A673 (cell line): ENCODE results near the gene SH3GL3. TPM values are rescaled to one million over a fixed set of nuclear protein-coding genes. Genes with fewer than 3 reads are reported as not detected.

Source experiments
- BruUV-seq: library from RNA; stranded (reverse); fragments of 400-500 nt; replicated peaks from 2 replicates; lab custom pipeline; 2021; lab: Mats Ljungman, UMichigan
- CTCF ChIA-PET: fragments of 300-600 bp; sonication (Branson Sonifier 250); formaldehyde crosslinking; loops from one replicate; lab custom pipeline; 2022; ENCODE audit warnings: antibody characterized with exemption; lab: Charles Lee
- POLR2A ChIA-PET: fragments of 300-600 bp; sonication (Branson Sonifier 250); formaldehyde crosslinking; loops from one replicate; lab custom pipeline; 2022; ENCODE audit warnings: antibody characterized with exemption; ENCODE audit not compliant: low non-redundant PET; lab: Charles Lee
- DNase-seq: peaks from one replicate; pipeline ENCODE4 v3.0.0-alpha.2; 2015; ENCODE audit warnings: low spot score
- H3K27ac ChIP-seq: fragments of 200-600 bp; sonication (generic); 2 replicates; pipeline ENCODE4 v1.5.1; 2016; ENCODE audit warnings: mixed run types, low read depth, mild to moderate bottlenecking, mixed read lengths, antibody characterized with exemption, low read length; ENCODE audit not compliant: poor library complexity, severe bottlenecking
- H3K27me3 ChIP-seq: fragments of 200-600 bp; sonication (generic); replicated peaks from 2 replicates; pipeline ENCODE4 v1.6.1; 2017; ENCODE audit warnings: mixed run types, low read depth, mild to moderate bottlenecking, mixed read lengths, antibody characterized with exemption, low read length; ENCODE audit not compliant: insufficient read depth, poor library complexity
- H3K36me3 ChIP-seq: fragments of 200-600 bp; sonication (generic); 2 replicates; pipeline ENCODE4 v1.6.1; 2016; ENCODE audit warnings: mixed run types, mild to moderate bottlenecking, mixed read lengths, antibody characterized with exemption, low read length; ENCODE audit not compliant: insufficient read depth, poor library complexity, severe bottlenecking
- H3K4me1 ChIP-seq: fragments of 200-600 bp; sonication (generic); 2 replicates; pipeline ENCODE4 v1.6.1; 2017; ENCODE audit warnings: mixed run types, mild to moderate bottlenecking, mixed read lengths, antibody characterized with exemption, low read length; ENCODE audit not compliant: insufficient read depth, poor library complexity, severe bottlenecking
- H3K4me3 ChIP-seq: fragments of 200-600 bp; sonication (generic); 2 replicates; pipeline ENCODE4 v1.5.1; 2016; ENCODE audit warnings: low read depth, mixed run types, mild to moderate bottlenecking, mixed read lengths, low read length; ENCODE audit not compliant: poor library complexity, severe bottlenecking
- H3K9me3 ChIP-seq: fragments of 200-600 bp; sonication (generic); 2 replicates; pipeline ENCODE4 v1.6.1; 2016; ENCODE audit warnings: mixed run types, low read depth, mild to moderate bottlenecking, mixed read lengths, antibody characterized with exemption, low read length; ENCODE audit not compliant: poor library complexity, severe bottlenecking
- CTCF ChIP-seq: fragments of 300-800, 200-600 bp; sonication (generic); conservative IDR thresholded peaks from 2 replicates; pipeline ENCODE4 v1.5.1; 2017; ENCODE audit warnings: low read depth, mild to moderate bottlenecking, antibody characterized with exemption, low read length, moderate library complexity, mixed read lengths
- EZH2 ChIP-seq: fragments of 200-600 bp; sonication (generic); IDR thresholded peaks from 2 replicates; pipeline ENCODE4 v1.6.1; 2017; ENCODE audit warnings: borderline replicate concordance, low read depth, mild to moderate bottlenecking, mixed read lengths, antibody characterized with exemption, low read length; ENCODE audit not compliant: poor library complexity, severe bottlenecking
- intact Hi-C: fragments of 100-400 bp; cut with micrococcal nuclease; formaldehyde crosslinking; loops from one replicate; pipeline ENCODE4 v1.10.0; 2022; ENCODE audit not compliant: unreplicated experiment
- total RNA-seq: library from RNA; stranded (reverse); gene quantifications from 2 replicates; pipeline ENCODE4 v1.2.3, GENCODE V29; 2021

Gene SH3GL3
- total RNA-seq, 1 experiment from 2014 or later, result 25.6 TPM

- CTCF ChIA-PET, result no interaction called here
- no peaks in the 10 kb centered on the region for H3K27me3 ChIP-seq
- no peak overlapping the region for H3K4me3 ChIP-seq
- DNase-seq, result no peak
- no peaks in the 10 kb centered on the region for H3K9me3 ChIP-seq
- no TSS peak for BruUV-seq
- POLR2A ChIA-PET, result no interaction called here
- no peak overlapping the region for H3K27ac ChIP-seq
- no peaks in the 10 kb centered on the region for H3K4me1 ChIP-seq
- TF ChIP-seq EZH2, result no peak
- no peak for TF ChIP-seq CTCF
- intact Hi-C loops, result no loop called here
- no peaks in the 10 kb centered on the region for H3K36me3 ChIP-seq
Measured at GRCh38 chr15:83610901-83611685, 164.0 kb downstream of the SH3GL3 start.

- H3K4me1 ChIP-seq, result no peaks in the 10 kb centered on the region
- no peak overlapping the region for H3K27ac ChIP-seq
- DNase-seq, result no peak
- POLR2A ChIA-PET, result no interaction called here
- no peaks in the 10 kb centered on the region for H3K9me3 ChIP-seq
- no peaks in the 10 kb centered on the region for H3K27me3 ChIP-seq
- CTCF ChIA-PET, result no interaction called here
- H3K36me3 ChIP-seq, result no peaks in the 10 kb centered on the region
- intact Hi-C loops, result no loop called here
- no peak overlapping the region for H3K4me3 ChIP-seq
- BruUV-seq, result no TSS peak
- no peak for TF ChIP-seq CTCF
- TF ChIP-seq EZH2, result no peak
Measured at GRCh38 chr15:83612226-83612625, 165.1 kb downstream of the SH3GL3 start.

- POLR2A ChIA-PET, result no interaction called here
- TF ChIP-seq CTCF, result no peak
- no peaks in the 10 kb centered on the region for H3K9me3 ChIP-seq
- intact Hi-C loops, result no loop called here
- no peak for DNase-seq
- BruUV-seq, result no TSS peak
- no peaks in the 10 kb centered on the region for H3K36me3 ChIP-seq
- CTCF ChIA-PET, result no interaction called here
- H3K27me3 ChIP-seq, result no peaks in the 10 kb centered on the region
- H3K4me1 ChIP-seq, result no peaks in the 10 kb centered on the region
- H3K4me3 ChIP-seq, result no peak overlapping the region
- no peak overlapping the region for H3K27ac ChIP-seq
Measured at GRCh38 chr15:83612898-83613635, 165.9 kb downstream of the SH3GL3 start.
